GM19438 (cell line): Measurements from ENCODE around the gene PODXL2.
"Not testable (repeated sequence)": the region's sequence is repeated elsewhere in the genome, so short reads cannot be mapped to it uniquely, and the experiment has no call there.

Experiments
- ATAC-seq: cut with Tn5 transposase; IDR thresholded peaks from one replicate; pipeline ENCODE4 v1.9.1; 2021; ENCODE audit warnings: low read depth; ENCODE audit not compliant: unreplicated experiment

PODXL2 gene

GRCh38 chr3:127604546-127605165, 24.3 kb upstream of the PODXL2 start:
- no peak for ATAC-seq

GRCh38 chr3:127605547-127605946, 23.4 kb upstream of the PODXL2 start:
- not testable (repeated sequence) for ATAC-seq

DNA sequence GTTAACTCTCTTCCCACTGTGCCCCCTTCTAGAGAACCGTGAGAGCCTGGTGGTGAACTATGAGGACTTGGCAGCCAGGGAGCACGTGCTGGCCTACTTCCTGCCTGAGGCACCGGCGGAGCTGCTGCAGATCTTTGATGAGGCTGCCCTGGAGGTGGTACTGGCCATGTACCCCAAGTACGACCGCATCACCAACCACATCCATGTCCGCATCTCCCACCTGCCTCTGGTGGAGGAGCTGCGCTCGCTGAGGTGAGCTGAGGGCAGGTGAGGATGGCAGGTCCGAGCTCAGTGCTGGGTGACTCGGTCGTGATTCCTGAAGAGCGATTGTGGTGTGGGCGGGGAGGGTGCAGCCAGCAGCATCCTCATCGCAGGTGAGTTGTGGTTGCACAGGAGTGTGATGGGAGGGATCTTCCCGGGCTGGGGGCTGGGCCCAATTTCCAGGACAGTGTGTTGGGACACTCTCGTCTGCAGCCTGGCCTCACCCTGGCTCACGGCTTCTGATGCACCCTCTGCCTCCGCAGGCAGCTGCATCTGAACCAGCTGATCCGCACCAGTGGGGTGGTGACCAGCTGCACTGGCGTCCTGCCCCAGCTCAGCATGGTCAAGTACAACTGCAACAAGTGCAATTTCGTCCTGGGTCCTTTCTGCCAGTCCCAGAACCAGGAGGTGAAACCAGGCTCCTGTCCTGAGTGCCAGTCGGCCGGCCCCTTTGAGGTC, 22.7 kb upstream of the PODXL2 start:
- ATAC-seq = no peak

DNA sequence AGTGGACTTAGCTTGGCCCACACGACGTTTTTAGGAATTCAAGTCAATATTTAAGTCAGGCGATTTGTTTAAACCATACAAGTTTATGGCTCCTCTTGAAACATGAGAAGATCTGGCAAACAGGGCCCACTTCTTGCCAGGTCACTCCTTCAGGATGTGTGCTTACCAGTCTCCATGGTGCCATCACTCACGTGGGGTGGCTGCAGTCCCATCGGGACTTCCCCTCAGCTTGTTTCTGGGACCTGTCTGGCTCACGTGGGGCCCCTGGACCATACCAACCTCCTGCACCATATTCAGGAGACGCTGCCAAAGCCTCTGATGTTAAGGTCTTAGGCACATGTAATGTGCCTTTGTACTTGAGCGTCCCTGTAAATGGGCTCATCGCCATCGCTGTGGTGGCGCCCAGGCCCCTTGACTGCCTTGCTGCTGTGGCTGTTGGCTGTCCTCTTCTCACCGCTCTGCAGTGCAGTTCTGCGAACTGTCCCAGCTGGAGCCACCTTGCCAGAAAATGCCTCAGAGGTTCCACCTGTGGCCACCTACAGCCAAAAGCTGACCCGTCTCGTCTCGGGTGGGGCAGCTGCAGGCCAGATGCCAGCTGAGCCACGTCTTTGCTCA, 21.9 kb upstream of the PODXL2 start:
- no peak for ATAC-seq

GRCh38 chr3:127607675-127608361, 21.2 kb upstream of the PODXL2 start:
- ATAC-seq = no peak

DNA sequence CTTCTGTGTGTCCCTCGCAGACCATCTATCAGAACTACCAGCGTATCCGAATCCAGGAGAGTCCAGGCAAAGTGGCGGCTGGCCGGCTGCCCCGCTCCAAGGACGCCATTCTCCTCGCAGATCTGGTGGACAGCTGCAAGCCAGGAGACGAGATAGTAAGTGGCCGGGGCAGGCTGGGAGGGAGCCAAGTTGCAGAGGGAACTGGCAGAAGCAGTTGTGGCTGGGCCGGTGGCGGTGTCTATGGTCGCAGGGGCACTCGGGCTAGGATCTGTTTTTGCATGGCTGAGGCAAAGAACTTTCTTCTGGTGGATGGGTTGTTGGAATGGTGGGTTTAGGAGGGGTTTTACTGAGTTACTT, 20.6 kb upstream of the PODXL2 start:
- no peak for ATAC-seq

DNA sequence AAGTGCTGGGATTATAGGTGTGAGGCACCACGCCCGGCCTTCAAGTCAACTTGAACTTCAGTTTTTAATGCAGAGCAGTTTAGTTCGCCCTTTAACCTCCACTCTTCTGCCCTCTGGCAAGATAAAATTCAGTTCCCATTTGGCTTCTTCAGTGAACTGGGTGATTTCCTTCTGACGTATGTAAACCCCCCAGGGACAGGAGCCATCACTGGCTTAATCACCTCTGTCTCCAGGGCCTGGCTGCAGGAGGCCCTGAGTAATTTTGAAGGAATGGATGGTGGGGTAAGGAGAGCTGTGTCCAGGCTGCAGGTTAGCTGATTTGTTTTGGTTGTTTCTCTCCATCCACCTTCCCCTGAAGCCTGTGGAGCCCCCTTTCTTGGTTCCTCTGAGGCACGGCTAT, 18.9 kb upstream of the PODXL2 start:
- ATAC-seq = no peak

GRCh38 chr3:127611251-127611650, 17.7 kb upstream of the PODXL2 start:
- no peak for ATAC-seq

DNA sequence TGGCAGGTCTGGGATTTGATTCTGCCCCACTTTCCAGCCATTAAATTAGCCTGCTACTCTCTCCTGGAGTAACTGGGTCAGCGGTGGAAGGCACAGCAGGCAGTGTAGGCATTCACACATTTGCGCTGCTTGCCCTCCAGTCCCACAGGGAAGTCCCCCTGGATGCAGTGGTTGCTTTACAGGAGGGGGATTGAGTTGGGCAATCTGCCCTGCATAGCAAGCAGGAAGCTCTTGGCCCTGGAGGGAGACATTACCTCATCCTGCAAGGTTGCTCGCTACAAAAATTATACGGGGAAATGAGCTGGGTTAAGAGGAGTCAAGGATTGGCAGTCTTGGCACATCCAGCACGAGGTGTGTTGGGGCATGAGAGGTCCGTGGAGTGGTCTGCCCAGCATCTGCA, 16.0 kb upstream of the PODXL2 start:
- ATAC-seq = no peak

- ATAC-seq = no peak
Observed at GRCh38 chr3:127613406-127613805, 15.6 kb upstream of the PODXL2 start.

DNA sequence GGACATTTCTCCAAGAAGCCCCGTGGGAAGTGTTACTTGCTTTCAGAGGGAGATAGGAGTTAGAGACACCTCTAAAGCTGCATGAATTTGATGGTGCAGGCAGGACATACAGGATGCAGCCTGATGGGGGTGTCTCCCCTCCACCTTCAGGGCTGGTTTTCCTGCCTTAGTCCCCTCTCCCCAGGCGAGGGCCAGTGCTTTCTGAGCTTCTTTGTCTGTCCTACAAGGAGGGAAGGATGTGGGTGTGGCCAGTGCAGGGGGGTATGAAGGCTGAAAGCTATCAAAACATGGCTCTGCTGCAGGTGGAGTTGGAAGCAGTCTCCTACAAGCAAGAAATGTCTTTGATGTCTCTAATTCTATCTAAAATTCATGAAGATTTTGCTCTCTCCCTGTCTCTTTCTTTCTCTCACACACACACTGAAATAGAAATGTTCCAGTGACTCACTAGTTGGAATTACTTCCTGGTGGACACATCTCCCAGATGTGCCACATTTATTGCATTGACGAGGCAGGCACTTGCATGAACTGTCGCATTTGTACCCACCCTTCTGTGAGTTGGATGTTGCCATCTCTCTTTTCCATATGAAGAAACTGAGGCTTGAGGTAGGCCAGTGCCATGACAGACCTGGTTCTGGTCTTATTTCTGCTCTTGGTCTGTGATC, 13.9 kb upstream of the PODXL2 start:
- no peak for ATAC-seq

- ATAC-seq = no peak
Observed at GRCh38 chr3:127615631-127616305, 13.2 kb upstream of the PODXL2 start.

GRCh38 chr3:127616836-127617605, 12.0 kb upstream of the PODXL2 start:
- no peak for ATAC-seq

DNA sequence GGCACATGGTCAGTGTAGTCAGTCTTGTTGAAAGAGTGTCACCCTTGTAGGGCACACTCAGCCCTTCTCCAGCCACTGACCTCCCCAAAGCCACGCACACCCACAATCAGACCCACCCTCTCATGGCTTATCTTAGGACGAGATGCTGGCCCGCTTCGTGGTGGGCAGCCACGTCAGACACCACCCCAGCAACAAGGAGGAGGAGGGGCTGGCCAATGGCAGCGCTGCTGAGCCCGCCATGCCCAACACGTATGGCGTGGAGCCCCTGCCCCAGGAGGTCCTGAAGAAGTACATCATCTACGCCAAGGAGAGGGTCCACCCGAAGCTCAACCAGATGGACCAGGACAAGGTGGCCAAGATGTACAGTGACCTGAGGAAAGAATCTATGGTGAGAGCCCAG, 10.1 kb upstream of the PODXL2 start:
- no peak for ATAC-seq

- no peak for ATAC-seq
Observed at GRCh38 chr3:127620637-127621375, 8.2 kb upstream of the PODXL2 start.

DNA sequence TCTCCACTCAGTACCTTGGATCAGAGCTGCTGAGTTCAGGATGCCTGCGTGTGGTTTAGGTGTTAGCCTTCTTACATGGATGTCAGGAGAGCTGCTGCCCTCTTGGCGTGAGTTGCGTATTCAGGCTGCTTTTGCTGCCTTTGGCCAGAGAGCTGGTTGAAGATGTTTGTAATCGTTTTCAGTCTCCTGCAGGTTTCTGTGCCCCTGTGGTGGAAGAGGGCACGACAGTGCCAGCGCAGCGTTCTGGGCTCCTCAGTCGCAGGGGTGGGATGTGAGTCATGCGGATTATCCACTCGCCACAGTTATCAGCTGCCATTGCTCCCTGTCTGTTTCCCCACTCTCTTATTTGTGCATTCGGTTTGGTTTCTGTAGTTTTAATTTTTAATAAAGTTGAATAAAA, 7.0 kb upstream of the PODXL2 start:
- no peak for ATAC-seq

GRCh38 chr3:127622772-127623576, 6.0 kb upstream of the PODXL2 start:
- ATAC-seq = no peak

DNA sequence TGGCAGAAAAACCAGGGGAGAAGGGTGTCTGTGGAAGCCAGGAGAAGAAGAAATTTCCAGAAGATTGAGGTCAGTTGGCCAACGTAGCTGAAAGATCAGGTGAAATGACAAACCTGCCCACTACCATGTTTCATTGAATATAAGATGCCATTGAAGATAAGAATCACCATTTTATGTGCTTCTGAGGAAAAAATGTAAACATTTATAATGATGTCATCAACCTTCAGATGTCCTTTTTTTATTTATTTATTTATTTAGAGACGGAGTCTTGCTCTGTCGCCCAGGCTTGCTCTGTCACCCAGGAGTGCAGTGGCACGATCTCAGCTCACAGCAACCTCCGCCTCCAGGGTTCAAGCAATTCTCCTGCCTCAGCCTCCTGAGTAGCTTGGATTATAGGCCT, 4.9 kb upstream of the PODXL2 start:
- no peak for ATAC-seq
